Measurements from ENCODE around the gene STK4.

The STK4 gene

GRCh38 chr20:45087097-45087790 is 120.9 kb downstream of the STK4 start:
- no peak overlapping the region for H3K4me3 ChIP-seq (ENCODE audit: low read depth, low read length)
- no peak for TF ChIP-seq CTCF (IDR thresholded peaks at IDR 0.05; ENCODE audit: control insufficient read depth, extremely low read depth, insufficient read depth)
- no peak for DNase-seq (ENCODE audit: low read depth)

GRCh38 chr20:45087814-45088213 is 121.5 kb downstream of the STK4 start:
- no peak for TF ChIP-seq CTCF (IDR thresholded peaks at IDR 0.05; ENCODE audit: control insufficient read depth, extremely low read depth, insufficient read depth)
- H3K4me3 ChIP-seq (ENCODE audit: low read depth, low read length): no peak overlapping the region
- no peak for DNase-seq (ENCODE audit: low read depth)

GRCh38 chr20:45088247-45088646 is 121.9 kb downstream of the STK4 start:
- TF ChIP-seq CTCF (IDR thresholded peaks at IDR 0.05; ENCODE audit: control insufficient read depth, extremely low read depth, insufficient read depth): no peak
- no peak for DNase-seq (ENCODE audit: low read depth)

GRCh38 chr20:45090481-45090880 is 124.2 kb downstream of the STK4 start:
- TF ChIP-seq CTCF (IDR thresholded peaks at IDR 0.05; ENCODE audit: control insufficient read depth, extremely low read depth, insufficient read depth): no peak
- H3K4me3 ChIP-seq (ENCODE audit: low read depth, low read length): no peak overlapping the region
- no peak for DNase-seq (ENCODE audit: low read depth)

More at GRCh38 chr20:45088247-45088646, 121.9 kb downstream of the STK4 start:
- no peak overlapping the region for H3K4me3 ChIP-seq (ENCODE audit: low read depth, low read length)

- no peak for DNase-seq (ENCODE audit: low read depth)
- no peak overlapping the region for H3K4me3 ChIP-seq (ENCODE audit: low read depth, low read length)
- TF ChIP-seq CTCF (IDR thresholded peaks at IDR 0.05; ENCODE audit: control insufficient read depth, extremely low read depth, insufficient read depth): no peak
Measured at GRCh38 chr20:45091366-45091765, 125.1 kb downstream of the STK4 start.

GRCh38 chr20:45092898-45093297 is 126.6 kb downstream of the STK4 start:
- TF ChIP-seq CTCF (IDR thresholded peaks at IDR 0.05; ENCODE audit: control insufficient read depth, extremely low read depth, insufficient read depth): no peak
- no peak for DNase-seq (ENCODE audit: low read depth)
- no peak overlapping the region for H3K4me3 ChIP-seq (ENCODE audit: low read depth, low read length)

GRCh38 chr20:45094201-45094600 is 127.9 kb downstream of the STK4 start:
- no peak for DNase-seq (ENCODE audit: low read depth)

More at GRCh38 chr20:45094201-45094600, 127.9 kb downstream of the STK4 start:
- no peak for TF ChIP-seq CTCF (IDR thresholded peaks at IDR 0.05; ENCODE audit: control insufficient read depth, extremely low read depth, insufficient read depth)
- no peak overlapping the region for H3K4me3 ChIP-seq (ENCODE audit: low read depth, low read length)

All from LNCaP clone FGC (cell line).